NT2/D1 (cell line): ENCODE results near the gene ANO9.

Experiments used
- SUZ12 ChIP-seq: IDR thresholded peaks from 2 replicates; pipeline ENCODE4 v1.6.1; 2011; ENCODE audit not compliant: insufficient read length, insufficient read depth; ENCODE audit errors: extremely low read depth
- YY1 ChIP-seq: IDR thresholded peaks from 2 replicates; pipeline ENCODE4 v1.6.1; 2011; ENCODE audit not compliant: insufficient read length, insufficient read depth
- ZNF274 ChIP-seq: IDR thresholded peaks from 2 replicates; pipeline ENCODE4 v1.6.1; 2011; ENCODE audit warnings: mild to moderate bottlenecking, low read depth, low read length

DNA sequence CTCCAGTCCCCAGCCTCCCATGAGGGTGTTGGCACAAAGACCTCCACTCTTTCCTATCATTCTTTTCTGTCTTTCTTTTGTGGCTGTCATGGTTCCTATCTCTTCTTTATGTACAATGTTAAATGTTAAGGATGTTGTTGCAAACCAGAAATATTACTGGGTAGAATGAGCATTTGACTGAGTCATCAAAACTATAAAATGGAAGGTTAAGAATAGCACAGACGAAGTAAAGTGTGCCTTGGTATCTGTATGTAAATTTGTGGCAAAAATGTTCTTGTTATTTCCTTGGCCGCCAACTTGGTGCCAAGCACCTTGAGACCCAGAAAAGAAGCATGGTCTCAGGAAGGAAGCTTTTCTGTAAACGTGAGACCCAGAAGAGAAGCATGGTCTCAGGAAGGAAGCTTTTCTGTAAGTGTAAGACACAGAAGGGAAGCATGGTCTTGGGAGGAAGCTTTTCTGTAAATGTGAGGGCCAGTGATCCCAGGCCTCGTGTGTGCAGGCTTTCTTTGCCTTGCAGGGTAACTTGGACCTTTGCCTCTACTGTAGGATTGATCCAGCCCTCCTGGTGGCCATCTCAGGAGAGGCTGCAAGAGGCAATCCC lies 54.5 kb downstream of the ANO9 start:
- no peak for TF ChIP-seq YY1
- no peak for TF ChIP-seq SUZ12
- TF ChIP-seq ZNF274 = no peak
